Medulla oblongata (tissue), 1 donor: Measurements from ENCODE around the gene INSYN1.
A peak's percentile ranks its signal among the peaks of the same experiment; 100 is the strongest.
"Not testable (repeated sequence)": the region's sequence is repeated elsewhere in the genome, so short reads cannot be mapped to it uniquely, and the experiment has no call there.

Source experiments
- DNase-seq: peaks from one replicate; pipeline ENCODE4 v3.0.0-alpha.2; 2015; ENCODE audit errors: extremely low spot score

Gene INSYN1, protein sequence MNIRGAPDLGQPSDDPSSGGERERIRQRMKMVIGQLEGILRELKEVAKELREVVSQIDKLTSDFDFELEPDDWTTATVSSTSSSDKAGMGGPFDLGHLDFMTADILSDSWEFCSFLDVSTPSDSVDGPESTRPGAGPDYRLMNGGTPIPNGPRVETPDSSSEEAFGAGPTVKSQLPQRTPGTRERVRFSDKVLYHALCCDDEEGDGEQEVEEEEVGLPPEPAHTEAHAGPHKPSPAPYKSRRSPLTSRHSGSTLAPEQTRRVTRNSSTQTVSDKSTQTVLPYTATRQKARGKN

DNA sequence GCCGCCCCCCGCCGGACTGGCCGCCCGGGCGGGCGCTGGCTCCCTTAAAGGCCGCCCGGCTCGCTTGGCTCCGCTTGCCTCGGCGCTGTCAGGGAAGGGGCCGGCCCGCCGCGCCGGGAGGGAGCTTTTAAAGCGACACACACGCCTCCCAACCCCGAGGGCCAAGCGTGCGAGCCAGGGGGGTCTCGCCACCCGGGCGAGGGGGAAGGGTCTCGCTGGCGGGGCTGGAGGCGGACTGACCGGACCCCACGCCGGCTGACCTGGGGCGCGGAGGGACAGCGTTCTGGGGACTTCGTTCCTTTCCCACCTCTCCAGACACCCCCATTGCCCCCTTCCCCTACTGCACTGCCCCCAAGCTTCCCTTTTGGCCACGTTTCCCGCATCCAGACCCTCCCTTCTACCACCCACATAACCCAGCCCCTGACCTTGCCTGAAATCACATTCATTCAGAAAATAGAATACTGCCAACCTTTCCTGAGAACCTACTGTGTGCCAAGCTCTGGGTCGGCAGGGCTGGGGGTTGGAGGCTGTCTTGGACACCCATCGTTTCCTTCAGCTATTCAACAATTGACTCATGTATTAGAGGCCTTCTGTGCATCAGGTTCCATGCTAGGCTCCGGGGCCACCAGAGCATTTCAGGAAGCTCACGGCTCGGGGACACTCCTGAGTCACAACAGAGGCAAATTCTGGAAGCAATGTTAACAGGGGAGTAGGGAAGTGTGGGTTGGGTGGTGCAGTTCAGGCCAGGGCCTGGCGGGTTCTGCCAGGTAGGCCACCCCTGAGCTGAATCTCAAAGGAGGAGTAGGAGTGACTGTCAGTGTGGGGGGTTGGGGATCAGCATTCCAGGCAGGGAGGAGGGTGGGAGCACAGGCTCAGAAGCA is at the start of gene INSYN1:
Gene INSYN1, minus strand, starts transcription at position 102 of the 881 bp plus-strand sequence. CDS start 2,221 bp downstream, outside the sequence.
- peak; percentile 49 for DNase-seq

DNA sequence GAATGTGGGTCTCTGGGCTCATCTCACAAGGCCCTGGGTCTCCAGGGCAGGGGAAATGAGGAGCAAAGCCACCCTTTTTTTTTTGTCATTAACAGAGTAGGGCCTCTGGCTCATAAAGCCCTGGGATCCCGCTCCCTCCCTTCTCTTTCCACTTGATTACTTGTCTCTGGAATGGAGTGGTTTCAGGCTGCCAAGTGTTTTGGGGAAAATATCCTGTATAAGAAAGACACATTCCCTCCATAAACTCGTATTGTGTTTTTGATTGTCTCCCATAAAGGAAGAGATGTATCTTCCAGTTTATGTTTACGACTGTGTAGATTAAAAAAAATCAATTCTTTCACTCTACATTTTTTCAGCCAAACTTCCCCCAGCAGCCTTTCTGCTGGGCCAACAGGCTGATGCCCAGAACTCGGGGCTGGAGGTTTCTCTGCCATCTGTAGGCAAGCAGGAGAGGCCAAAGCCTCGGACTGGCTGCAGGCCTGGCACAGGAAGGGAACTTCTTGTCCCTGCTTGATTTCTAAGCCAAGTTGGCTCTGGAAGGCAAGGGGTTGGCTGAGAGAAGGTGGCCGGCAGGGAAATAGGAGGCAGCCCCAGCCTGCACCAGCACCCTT is 49.4 kb upstream of the INSYN1 start:
- DNase-seq: peak; percentile 85

DNA sequence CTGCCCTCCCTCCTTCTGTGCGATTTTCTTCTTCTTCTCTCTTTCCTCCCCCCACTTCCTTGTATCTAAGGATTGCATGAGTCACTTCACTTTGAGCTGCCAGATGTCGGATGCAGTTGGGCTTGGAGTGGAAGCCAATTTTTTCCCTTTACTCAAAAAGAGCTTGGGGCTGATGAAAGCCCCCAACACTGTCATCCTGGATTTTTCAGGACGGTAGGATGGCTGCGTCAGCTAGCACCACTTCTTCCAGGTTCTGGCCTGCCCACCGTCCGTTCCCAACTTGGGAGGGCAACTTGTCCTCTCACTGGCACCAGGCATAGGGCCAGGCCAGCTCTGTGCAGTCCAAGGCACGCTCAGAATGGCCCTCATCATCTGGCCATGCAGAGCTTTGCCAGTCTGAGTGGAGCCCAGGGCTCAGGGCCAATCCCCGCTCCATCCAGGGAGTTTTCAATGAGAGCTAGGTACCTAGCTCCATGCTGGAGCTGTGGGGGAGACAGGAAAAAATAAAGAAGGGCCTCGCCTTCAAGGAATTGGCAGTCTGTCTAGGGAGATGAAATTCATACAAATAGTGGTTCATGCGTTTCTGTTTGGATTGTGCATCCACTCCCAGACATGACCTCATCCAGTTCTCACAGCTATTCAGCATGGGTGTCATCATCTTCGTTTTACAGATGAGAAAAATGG is 47.7 kb upstream of the INSYN1 start:
- peak; percentile 76 for DNase-seq

DNA sequence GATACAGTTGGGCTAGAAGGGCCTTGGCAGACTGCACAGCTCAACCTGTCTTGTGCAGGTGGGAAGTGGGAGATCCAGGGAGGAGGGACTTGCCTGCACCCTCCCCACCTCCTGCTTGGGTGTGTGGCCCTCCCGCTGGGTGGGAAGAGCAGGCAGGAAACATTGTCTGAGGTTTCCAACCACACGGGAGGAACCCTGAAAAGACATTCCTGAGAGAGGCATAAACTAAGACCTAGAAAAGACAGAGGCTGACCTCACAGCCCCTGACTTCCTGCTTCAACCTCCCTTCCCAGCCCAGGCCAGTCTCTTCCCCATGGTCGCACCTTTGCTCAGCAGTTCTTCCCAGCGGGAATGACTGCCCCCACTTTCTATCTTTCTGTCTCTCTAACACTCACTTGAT is 46.3 kb upstream of the INSYN1 start:
- DNase-seq: no peak

DNA sequence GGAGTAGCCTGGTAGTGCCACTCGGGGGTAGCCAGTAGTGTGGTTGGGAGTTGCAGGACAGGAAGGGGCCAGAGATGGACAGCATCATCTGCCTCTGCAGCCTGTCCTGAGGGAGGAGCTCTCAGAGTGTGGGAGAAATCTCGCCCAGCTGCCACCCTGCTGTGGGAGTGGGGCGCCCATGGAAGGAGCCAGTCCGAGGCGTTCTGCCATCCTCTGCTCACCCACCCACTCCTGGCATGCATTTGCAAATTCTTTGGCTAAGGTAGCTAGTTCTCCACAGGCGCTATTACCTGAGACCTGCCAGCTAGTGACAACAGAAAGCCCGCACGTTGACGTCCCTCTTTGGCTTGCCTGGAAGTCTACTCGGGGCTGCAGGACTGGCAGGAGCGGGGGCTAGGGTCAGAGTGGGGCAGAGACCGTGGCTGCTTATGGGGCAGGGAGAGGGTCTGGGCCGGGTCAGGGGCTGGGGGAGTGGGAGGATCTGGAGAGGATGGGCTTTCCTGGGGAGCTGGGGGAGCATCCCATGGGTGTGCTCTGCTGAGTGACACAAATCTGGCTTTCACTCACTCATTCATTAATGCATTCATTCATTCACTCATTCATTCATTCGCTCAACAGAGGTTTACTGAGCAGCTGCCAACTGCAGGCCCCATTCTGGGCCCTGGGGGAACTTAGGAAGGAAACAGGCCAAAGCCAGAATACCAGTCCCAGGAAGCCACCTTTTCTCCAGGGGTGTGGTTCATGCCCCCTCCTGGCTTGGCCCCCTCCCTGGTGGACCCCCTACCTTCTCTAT is 44.4 kb upstream of the INSYN1 start:
- no peak for DNase-seq

DNA sequence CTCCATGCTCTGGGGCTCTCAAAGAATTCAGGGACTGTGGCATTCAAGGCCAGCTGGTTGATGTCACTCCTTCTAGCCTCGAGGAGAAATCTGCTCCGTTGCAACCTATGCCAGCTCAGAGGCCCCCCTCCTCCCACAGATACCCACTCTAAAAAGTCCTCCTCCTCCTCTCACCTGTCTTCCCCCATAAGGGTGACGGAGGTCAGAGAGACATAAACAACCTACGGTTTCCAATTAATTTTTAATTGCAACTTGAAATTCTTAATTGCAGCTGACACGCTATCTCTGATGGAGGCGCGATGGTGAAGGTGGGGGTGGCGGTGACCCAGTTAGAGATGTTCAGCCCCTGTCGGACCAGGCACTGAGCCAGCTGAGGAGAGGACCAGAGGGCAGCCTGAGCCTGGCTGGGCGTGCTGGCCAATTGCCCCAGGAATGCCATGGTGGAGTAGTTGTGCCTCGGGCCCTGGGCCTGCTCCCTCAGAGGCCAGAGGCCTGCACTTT is 43.2 kb upstream of the INSYN1 start:
- DNase-seq: no peak

DNA sequence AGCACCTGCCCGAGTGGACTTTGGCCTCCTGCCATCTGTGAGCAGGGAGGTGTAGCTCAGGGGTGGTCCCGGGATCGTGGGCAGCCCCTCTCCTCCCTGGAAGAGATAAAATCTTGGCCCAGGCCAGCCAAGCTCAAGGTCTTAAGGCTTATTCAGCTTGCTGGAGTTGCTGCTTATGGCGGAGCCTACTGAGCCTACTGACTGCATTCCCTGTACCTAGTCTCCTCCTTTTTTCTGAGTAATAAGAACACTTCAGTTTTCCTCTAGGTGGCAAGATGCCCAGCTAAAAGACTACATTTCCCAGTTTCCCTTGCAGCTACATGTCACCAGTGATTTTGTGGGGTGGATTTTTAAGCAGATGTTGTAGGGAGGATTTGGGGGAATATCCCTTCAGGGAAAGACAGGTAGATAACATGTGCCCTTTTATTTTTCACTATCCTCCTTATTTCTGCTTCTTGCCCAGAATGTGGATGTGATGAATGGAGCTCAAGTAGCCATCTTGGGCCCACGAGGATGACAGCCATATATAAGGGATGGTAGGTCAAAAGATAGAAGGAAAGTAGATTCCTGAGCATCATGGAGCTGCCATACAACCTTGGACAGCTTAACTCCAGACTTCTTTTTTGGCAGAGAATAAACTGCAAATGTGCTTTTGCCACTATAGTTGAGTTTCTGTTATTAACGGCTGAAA is 41.4 kb upstream of the INSYN1 start:
- no peak for DNase-seq

DNA sequence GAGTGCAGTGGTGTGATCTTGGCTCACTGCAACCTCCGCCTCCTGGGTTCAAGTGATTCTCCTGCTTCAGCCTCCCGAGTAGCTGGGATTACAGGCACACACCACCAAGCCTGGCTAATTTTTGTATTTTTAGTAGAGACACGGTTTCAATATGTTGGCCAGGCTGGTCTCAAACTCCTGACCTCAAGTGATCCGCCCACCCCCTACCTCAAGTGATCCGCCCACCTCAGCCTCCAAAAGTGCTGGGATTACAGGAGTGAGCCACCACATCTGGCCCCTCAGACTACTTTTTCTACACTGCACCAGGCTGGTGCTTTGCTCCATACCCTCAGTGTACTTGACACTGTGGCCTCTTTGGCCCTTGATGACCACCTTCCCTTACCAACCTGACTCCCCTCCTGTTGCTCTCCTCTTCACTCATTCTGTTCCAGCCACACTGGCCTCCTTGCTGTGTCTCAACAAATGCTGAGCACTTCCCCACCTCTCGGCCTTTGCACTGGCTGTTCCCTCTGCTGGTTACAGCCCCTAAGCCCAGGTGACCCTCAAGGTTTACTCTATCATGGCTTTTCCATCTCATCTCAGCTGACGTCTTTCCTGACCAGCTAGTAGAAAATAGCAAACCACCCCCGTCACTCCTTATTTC is 39.9 kb upstream of the INSYN1 start:
- DNase-seq: not testable (repeated sequence)

DNA sequence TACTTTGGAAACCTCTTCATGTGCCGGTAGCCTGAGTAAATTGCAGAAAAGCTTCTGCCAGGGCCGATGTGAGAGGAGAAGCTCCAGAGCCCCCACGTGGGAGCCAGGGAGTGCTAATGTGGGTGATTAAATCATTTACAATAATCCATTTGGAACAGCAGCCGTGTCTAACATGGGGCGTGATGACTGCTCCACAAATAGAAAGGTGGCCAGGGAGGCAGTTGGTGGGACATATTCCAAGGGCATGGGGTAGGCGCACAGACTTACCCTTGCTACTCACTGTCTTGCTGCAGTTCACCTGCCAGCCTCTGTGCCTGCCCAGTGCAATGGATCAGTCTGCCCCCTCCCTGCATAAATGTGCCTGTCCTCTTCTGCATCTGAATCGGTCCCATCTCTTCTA is 39.3 kb upstream of the INSYN1 start:
- no peak for DNase-seq

DNA sequence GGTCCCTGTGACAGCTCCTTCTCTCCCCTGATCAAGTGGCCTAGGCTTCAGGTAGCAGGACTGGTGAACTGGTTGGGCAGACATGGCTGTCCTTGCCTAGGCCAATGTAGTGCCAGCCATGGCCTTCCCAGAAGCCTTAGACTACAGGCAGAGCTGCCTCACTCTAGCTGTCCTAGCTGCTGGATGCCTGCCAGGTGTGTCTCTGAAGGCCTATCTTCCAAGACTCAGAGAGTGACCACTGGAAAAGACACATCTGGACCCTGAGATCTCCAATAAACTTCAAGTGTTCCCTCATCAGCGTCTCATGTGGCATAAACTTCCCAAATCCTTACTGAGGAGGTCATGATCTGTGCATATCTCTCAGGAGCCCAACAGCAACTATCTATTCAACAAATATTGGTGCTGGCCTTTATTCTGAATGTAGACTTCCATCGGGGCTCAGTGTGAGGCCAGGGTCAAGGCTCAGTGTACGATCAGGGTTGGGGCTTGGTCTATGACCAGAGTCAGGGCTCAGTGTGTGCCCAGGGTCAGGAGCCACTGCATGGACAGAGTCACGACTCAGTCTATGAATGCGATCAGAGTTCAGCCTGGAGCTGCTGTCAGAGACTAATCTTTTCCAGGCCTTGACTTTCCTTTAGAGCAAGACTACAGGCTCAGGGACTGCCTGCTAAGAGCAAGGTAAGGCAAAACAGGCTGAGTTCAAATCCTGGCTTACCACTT is 36.5 kb upstream of the INSYN1 start:
- no peak for DNase-seq

DNA sequence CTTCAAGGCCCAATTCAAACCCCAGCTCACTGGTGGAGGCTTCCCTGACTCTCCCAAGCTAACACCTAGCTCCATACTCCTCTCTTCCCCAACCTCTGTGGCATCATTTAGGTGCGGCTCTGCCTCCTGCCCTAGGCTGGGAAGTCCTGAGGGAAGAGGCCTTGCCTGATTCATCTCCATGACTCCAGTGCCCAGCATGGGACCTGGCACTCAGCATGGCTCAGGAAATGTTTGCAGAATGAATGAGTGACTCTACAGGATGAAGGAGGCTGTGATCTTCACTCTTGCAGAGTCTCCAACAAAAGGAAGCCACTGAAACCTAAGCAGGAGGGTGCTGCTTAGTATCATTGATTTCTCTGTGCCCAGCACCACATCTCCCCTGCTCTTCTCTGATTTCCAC is 34.5 kb upstream of the INSYN1 start:
- no peak for DNase-seq

DNA sequence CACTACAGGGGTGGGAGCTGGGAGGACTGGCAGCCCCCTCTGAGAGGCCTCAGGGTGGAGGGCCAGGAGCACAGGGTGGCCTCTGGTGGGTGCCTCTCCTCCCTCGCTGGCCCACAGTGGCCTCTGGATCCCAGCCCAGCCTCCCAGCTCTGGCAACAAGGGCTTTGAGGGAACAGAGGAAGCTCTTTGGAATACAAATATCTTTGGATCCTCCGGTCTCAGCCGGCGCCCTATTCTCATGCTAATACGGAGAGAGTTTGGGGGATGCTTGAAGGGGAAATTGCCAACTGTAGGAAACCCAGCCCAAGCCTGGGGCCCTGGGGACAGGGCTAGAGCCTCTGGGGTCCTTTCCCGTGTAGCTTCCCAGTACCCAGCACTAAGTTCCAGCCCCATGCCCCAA is 33.4 kb upstream of the INSYN1 start:
- DNase-seq: peak; percentile 79

DNA sequence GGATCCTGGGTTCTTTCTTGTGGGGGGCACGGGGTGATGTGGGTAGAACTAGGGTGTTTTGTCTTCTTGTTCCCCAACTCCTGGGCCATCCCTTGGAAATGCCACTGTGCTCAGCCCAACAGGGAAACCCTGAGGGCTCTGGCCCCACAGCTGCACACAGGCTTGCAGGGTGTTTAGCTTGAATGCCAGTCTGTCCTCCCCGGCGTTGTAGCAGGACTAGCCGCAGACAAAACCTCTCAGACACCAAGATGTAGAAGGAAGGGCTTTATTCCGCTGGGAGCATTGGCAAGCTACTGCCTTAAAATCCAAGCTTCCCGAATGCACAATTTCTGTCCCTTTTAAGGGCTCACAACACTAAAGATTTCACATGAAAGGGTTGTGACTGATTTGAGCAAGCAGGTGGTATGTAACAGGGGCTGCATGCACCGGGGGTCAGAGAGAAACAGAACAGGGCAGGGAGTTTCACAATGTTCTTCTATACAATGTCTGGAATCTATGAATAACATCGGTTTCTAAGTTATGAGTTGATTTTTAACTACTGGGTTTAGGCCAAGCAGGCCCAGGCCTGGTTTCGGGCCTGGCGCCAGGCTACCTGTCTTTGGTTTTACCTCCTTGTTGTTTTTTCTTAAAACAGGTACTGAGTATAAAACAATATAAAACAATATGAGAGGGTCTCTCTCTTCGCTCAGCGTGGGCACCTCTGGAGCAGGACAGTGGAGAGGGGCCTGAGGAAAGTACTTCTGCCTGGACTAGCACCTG is 32.3 kb upstream of the INSYN1 start:
- DNase-seq: not testable (repeated sequence)

DNA sequence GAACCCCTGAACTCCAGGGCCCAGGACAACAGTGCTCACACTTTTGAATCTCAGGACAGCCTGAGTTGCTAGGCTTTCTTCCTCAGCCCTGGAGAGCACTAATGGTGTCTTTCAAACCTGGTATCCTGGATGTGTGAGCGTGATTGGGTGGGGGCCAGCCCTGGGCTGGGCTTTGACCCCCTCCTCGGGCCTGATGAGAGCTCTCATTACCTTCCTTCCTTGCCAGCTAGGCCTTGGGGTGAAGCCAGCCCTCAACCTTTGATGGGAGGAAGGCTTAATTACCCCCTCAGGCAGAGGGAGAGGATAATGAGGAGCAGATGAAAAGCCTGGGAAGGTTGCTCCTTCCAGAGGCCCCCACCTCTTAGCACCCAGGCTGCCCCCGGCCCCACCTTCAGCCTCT is 31.1 kb upstream of the INSYN1 start:
- peak; percentile 51 for DNase-seq

DNA sequence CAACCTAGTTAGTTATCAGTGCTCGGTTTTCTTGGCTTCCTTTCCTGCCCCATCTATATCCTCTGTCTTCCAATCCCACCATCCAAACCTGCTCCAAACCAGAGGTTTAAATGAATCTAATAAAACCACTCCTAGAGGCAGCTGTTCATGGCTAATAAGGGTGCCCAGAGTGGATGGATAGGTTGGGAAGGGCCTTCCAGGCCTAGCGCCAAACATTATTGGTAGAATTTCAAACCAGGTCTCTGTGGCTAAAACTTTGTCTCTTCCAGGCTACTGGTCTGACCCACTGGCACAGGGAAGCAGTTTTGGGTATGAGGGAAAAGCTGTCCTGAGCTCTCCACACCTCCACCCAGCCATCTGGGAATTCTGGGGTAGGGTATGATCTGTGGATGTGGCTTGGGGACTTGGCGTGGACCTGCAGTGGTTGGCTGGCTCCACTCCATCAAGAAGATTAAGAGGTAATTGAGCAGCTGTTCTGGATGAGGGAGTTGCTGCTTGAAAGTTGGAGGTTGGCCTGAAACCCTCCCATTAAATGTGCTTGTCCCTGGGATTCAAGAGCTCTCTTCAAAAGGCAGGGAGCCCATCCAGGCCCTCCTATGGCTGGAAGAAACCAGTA is 29.3 kb upstream of the INSYN1 start:
- no peak for DNase-seq

DNA sequence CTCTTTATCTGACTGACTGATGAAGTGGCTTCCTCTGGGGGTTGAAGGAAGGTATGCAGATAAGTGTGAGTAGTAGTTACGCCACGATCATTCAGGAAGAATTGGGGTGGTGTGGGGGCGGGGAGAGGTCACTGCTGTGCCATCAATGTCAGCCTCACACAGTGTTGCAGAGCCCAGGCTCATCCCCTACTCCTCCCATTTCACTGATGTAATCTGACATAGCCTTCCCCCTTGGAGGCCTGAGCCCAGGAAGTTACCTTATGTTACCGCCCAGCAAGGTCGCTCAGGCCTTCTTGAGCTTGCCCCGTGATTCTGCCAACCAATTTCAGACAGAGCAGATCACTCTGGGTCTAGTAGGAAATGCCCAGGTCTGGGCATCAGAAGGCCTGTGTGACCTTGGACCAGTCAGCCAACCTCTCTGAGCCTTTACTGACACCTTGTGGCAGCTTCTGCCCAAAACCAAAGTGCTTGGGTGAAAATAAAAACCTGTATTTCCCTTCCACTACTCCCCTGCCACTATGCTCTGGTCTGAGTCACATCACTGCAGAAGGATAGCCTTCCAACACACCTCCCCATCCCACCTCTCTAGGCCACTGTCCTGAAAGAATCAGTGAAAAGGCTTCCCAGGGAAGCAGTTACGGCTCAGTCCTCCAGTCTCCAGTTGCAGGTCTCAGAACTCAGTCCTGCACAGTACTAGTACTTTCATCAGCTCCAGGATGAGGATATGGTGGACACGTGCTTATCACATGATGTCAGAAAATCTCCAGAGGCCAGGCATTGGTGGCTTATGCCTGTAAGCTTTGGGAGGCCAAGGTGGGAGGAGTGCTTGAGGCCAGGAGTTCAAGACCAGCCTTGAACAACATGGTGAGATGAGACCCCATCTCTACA is 28.1 kb upstream of the INSYN1 start:
- DNase-seq: no peak

DNA sequence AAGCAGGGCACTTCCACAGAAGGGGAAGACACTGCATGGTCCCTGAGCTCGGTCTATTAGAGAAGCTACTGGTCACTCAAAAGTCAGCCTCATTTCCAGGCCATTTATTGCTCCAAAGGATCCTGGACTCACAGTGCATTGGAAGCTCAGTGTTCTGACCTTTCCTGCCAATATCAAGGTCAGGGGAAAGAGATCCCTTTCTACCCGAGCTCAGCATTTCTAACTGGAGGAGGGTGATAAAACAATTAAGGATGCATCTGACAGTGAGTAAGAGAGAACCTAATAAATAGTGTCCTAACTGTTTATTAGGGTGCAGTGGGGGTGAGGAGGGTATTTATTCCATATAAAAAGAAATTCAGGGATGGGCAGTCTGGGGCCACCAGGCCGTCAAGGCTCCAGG is 26.8 kb upstream of the INSYN1 start:
- no peak for DNase-seq
